ENCODE measurements around the gene RBP4. TPM values are rescaled to one million over a fixed set of nuclear protein-coding genes. Genes with fewer than 3 reads are reported as not detected.

The RBP4 gene
- polyA plus RNA-seq, 1 of the 3 experiments (the other 2 are of a cell fraction), result not detected

DNA sequence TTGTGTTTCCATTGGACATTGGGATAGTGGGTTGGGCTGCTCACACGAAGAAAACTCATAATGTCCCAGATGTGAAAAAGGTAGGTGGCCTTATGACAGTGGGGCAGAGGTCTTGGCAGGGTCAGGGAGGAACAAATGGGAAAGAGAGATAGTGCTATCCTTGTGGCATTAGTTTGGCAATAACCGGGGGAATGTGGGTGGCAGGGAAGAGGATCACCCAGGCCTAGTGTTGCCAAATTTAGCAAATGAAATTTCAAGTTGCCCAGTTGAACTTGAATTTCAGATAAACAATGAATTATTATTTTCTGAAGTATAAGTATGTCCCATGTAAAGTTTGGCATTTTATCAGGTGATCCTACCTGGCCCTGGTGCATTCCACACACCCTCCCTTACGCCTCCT lies 12.1 kb upstream of the RBP4 start (continued):
- no peak for TF ChIP-seq POLR2AphosphoS5 (IDR thresholded peaks at IDR 0.05; ENCODE audit: low read depth, low read length)

DNA sequence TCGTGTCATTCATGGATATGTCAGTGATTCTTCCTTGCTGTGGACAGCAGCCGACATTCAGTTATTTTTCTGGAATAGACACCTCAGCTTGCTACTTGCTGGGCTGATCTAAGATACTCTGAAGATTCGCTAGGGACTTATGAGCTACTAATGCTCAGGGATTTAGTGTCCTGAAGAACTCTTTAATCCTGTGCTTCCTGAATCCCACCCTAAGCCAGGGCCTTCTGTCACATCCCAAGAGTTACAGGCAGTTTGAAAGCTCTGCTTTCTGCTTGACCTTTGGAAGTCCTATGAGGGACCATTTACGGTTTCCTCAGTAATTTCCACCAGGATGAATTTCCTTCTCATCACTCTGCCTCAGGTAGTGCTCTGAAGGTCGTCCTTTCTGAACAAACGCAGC lies 11.3 kb upstream of the RBP4 start, which contains the start of gene PDE6C:
Gene PDE6C, plus strand, starts transcription at position 227 of the 400 bp plus-strand sequence. CDS start 189 bp downstream, outside the sequence.
- Histone ChIP-seq H3K4me2 (no peak within 1 kb of the TSS), H3F3A (replicated peaks; ENCODE audit: insufficient read depth) (no peaks in the 10 kb centered on the region), H3K4me1 (ENCODE audit: control insufficient read depth in 1 of 2, insufficient read depth in 2 of 2, low read depth in 1 of 2, low read length in 1 of 2) (no peaks in the 10 kb centered on the region), H3K27ac (ENCODE audit: low read depth in 2 of 2, low read length in 1 of 2) (no peak within 1 kb of the TSS), H3K4me3 (ENCODE audit: low read depth in 2 of 2, low read length in 1 of 2) (no peak within 1 kb of the TSS), H3K9ac (no peak within 1 kb of the TSS), H3K9me2 (no peaks in the 10 kb centered on the region), H3K27me3 (ENCODE audit: insufficient read depth) (peaks cover 12% of the 10 kb centered on the region; the same call in 1 of the 2 replicates), H3K36me3 (replicated peaks in 1 of 2; ENCODE audit: control insufficient read depth in 1 of 2, insufficient read depth in 2 of 2, low read length in 1 of 2) (no peaks in the 10 kb centered on the region), H4K20me1 (ENCODE audit: insufficient read depth) (no peaks in the 10 kb centered on the region), H3K79me2 (ENCODE audit: insufficient read depth) (no peaks in the 10 kb centered on the region), H2AFZ (ENCODE audit: low read depth) (no peak within 1 kb of the TSS), H3K9me3 (no peaks in the 10 kb centered on the region)
- WGBS (ENCODE audit: low lambda C conversion rate), result 28% methylated on average over 6 of the region's 6 CpGs
- POLR2A ChIA-PET, result no interaction called here
- TF ChIP-seq RXRA (IDR thresholded peaks at IDR 0.05; ENCODE audit: borderline replicate concordance, low read depth) (no peak), ELF1 (IDR thresholded peaks at IDR 0.05) (no peak), TAF1 (IDR thresholded peaks at IDR 0.05; ENCODE audit: borderline replicate concordance, low read depth, low read length) (no peak), RCOR1 (IDR thresholded peaks at IDR 0.05; ENCODE audit: low read length) (no peak), YY1 (IDR thresholded peaks at IDR 0.05; ENCODE audit: low read depth) (no peak), GATA2 (CRISPR knock-in tag; IDR thresholded peaks at IDR 0.05) (no peak), MXI1 (IDR thresholded peaks at IDR 0.05; ENCODE audit: low read depth, low read length) (no peak), TEAD4 (IDR thresholded peaks at IDR 0.05; ENCODE audit: borderline replicate concordance, insufficient read depth) (no peak), FOXJ3 (CRISPR knock-in tag; IDR thresholded peaks at IDR 0.05) (no peak)
- TF ChIP-seq, protein P1, sequence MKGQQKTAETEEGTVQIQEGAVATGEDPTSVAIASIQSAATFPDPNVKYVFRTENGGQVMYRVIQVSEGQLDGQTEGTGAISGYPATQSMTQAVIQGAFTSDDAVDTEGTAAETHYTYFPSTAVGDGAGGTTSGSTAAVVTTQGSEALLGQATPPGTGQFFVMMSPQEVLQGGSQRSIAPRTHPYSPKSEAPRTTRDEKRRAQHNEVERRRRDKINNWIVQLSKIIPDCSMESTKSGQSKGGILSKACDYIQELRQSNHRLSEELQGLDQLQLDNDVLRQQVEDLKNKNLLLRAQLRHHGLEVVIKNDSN (IDR thresholded peaks at IDR 0.05; ENCODE audit: borderline replicate concordance, low read depth), result no peak
- TF ChIP-seq, protein P2, sequence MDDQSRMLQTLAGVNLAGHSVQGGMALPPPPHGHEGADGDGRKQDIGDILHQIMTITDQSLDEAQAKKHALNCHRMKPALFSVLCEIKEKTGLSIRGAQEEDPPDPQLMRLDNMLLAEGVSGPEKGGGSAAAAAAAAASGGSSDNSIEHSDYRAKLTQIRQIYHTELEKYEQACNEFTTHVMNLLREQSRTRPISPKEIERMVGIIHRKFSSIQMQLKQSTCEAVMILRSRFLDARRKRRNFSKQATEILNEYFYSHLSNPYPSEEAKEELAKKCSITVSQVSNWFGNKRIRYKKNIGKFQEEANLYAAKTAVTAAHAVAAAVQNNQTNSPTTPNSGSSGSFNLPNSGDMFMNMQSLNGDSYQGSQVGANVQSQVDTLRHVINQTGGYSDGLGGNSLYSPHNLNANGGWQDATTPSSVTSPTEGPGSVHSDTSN (IDR thresholded peaks at IDR 0.05), result no peak
- TF ChIP-seq, protein P3, sequence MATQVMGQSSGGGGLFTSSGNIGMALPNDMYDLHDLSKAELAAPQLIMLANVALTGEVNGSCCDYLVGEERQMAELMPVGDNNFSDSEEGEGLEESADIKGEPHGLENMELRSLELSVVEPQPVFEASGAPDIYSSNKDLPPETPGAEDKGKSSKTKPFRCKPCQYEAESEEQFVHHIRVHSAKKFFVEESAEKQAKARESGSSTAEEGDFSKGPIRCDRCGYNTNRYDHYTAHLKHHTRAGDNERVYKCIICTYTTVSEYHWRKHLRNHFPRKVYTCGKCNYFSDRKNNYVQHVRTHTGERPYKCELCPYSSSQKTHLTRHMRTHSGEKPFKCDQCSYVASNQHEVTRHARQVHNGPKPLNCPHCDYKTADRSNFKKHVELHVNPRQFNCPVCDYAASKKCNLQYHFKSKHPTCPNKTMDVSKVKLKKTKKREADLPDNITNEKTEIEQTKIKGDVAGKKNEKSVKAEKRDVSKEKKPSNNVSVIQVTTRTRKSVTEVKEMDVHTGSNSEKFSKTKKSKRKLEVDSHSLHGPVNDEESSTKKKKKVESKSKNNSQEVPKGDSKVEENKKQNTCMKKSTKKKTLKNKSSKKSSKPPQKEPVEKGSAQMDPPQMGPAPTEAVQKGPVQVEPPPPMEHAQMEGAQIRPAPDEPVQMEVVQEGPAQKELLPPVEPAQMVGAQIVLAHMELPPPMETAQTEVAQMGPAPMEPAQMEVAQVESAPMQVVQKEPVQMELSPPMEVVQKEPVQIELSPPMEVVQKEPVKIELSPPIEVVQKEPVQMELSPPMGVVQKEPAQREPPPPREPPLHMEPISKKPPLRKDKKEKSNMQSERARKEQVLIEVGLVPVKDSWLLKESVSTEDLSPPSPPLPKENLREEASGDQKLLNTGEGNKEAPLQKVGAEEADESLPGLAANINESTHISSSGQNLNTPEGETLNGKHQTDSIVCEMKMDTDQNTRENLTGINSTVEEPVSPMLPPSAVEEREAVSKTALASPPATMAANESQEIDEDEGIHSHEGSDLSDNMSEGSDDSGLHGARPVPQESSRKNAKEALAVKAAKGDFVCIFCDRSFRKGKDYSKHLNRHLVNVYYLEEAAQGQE (IDR thresholded peaks at IDR 0.05; ENCODE audit: low read depth, low read length), result no peak
- CTCF ChIA-PET, result interaction anchor here (1.0 kb wide), 2 partner anchors 23 to 247 kb away, joined by 3 read pairs; no protein-coding TSS in a partner anchor
- DNase-seq, result no peak
